GM21528 (cell line): Measurements from ENCODE around the gene CST1.
"Not testable (repeated sequence)": the region's sequence is repeated elsewhere in the genome, so short reads cannot be mapped to it uniquely, and the experiment has no call there.

ENCODE experiments used
- ATAC-seq: cut with Tn5 transposase; IDR thresholded peaks from one replicate; pipeline ENCODE4 v1.9.1; 2021; ENCODE audit warnings: mild to moderate bottlenecking, moderate library complexity; ENCODE audit not compliant: unreplicated experiment, low FRiP score

Gene CST1

GRCh38 chr20:23750786-23751185 lies at the start of gene CST1:
CST1 (minus strand) TSS chr20:23750935; CDS start chr20:23750866, 69 bp downstream.
- not testable (repeated sequence) for ATAC-seq

- ATAC-seq = not testable (repeated sequence)
Observed at GRCh38 chr20:23799216-23799847, 48.6 kb upstream of the CST1 start.

GRCh38 chr20:23795526-23795925 lies 44.8 kb upstream of the CST1 start:
- ATAC-seq = no peak

- no peak for ATAC-seq
Observed at GRCh38 chr20:23794841-23795240, 44.1 kb upstream of the CST1 start.

GRCh38 chr20:23794065-23794464 lies 43.3 kb upstream of the CST1 start:
- ATAC-seq = no peak

GRCh38 chr20:23783447-23783846 lies 32.7 kb upstream of the CST1 start:
- ATAC-seq = no peak

GRCh38 chr20:23782366-23782983 lies 31.7 kb upstream of the CST1 start:
- no peak for ATAC-seq

- ATAC-seq = not testable (repeated sequence)
Observed at GRCh38 chr20:23778676-23779075, 27.9 kb upstream of the CST1 start.

GRCh38 chr20:23777380-23777779 lies 26.6 kb upstream of the CST1 start:
- ATAC-seq = not testable (repeated sequence)

GRCh38 chr20:23776067-23776771 lies 25.5 kb upstream of the CST1 start:
- no peak for ATAC-seq

- no peak for ATAC-seq
Observed at GRCh38 chr20:23774081-23774480, 23.3 kb upstream of the CST1 start.

- ATAC-seq = no peak
Observed at GRCh38 chr20:23773579-23773978, 22.8 kb upstream of the CST1 start.

GRCh38 chr20:23773127-23773526 lies 22.4 kb upstream of the CST1 start:
- no peak for ATAC-seq

- no peak for ATAC-seq
Observed at GRCh38 chr20:23772074-23772473, 21.3 kb upstream of the CST1 start.

- ATAC-seq = no peak
Observed at GRCh38 chr20:23770384-23770783, 19.6 kb upstream of the CST1 start.

- ATAC-seq = not testable (repeated sequence)
Observed at GRCh38 chr20:23768520-23768919, 17.8 kb upstream of the CST1 start.

- ATAC-seq = no peak
Observed at GRCh38 chr20:23766531-23766930, 15.8 kb upstream of the CST1 start.

GRCh38 chr20:23765578-23765977 lies 14.8 kb upstream of the CST1 start:
- ATAC-seq = no peak

GRCh38 chr20:23764630-23765029 lies 13.9 kb upstream of the CST1 start:
- not testable (repeated sequence) for ATAC-seq

- ATAC-seq = no peak
Observed at GRCh38 chr20:23763345-23763744, 12.6 kb upstream of the CST1 start.

- no peak for ATAC-seq
Observed at GRCh38 chr20:23759306-23759940, 8.7 kb upstream of the CST1 start.
